KOPT-K1 (cell line): ENCODE measurements around the gene FOXP1.

Experiments
- H3K27ac ChIP-seq: fragments of 200-600 bp; sonication (generic); 2 replicates; pipeline ENCODE4 v1.5.1; 2016; ENCODE audit warnings: antibody characterized with exemption, mild to moderate bottlenecking, low read depth, low read length; ENCODE audit not compliant: poor library complexity, severe bottlenecking
- H3K36me3 ChIP-seq: fragments of 200-600 bp; sonication (generic); 2 replicates; pipeline ENCODE4 v1.5.1; 2017; ENCODE audit warnings: antibody characterized with exemption, mild to moderate bottlenecking, low read length, moderate library complexity; ENCODE audit not compliant: insufficient read depth
- H3K9me3 ChIP-seq: fragments of 200-600 bp; sonication (generic); 2 replicates; pipeline ENCODE4 v1.5.1; 2017; ENCODE audit warnings: antibody characterized with exemption, low read length, mild to moderate bottlenecking; ENCODE audit not compliant: insufficient read depth, poor library complexity, severe bottlenecking

The FOXP1 gene

DNA sequence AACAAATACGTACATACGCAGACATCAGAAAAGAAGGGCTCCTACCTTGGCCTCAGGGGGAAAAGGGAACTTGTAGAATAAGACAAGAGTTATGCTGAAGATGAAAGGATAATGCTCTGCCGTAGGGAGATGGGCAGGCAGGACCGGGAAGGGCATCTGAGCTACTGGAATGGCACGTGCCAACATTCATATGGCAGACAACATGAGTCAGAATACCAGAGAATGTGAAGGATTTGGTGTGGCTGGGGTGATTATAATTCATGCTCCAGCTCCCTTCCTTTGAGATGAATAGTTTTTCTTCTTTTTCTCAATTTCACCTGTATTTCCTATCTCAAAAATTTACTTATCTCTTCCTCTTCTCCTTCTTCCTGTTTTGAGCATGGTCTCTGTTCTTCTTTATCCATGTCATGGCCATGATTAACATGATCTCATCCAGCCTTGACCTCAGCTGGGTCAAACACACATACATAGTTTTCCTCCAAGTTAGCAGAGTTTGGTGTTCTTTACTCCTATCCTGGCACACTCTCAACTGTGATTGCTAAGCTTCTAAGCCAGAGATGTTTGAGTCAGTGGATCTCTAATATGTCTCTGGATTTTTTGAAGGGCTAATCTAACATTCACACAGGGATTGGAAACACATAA is 507.0 kb downstream of the FOXP1 start:
- H3K27ac ChIP-seq = no peak overlapping the region
- no peaks in the 10 kb centered on the region for H3K36me3 ChIP-seq
- H3K9me3 ChIP-seq = no peaks in the 10 kb centered on the region

DNA sequence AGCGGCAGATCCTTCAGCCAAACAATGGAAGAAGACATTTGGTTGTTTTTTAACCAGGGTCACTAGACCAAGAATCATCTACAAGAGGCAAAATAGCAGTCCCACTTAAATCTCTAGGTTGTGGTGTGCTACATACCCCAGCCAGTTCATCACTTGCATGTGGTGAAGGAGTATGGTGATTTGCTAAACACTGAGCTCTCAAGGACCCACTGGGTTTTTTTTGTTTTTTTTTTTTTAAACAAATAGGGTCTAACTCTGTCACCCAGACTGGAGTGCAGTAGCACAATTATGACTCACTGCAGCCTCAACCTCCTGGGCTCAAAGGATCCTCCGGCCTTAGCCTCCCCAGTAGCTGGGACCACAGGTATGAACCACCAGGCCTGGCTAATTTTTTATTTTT is 508.0 kb downstream of the FOXP1 start:
- no peaks in the 10 kb centered on the region for H3K9me3 ChIP-seq
- no peaks in the 10 kb centered on the region for H3K36me3 ChIP-seq
- no peak overlapping the region for H3K27ac ChIP-seq

DNA sequence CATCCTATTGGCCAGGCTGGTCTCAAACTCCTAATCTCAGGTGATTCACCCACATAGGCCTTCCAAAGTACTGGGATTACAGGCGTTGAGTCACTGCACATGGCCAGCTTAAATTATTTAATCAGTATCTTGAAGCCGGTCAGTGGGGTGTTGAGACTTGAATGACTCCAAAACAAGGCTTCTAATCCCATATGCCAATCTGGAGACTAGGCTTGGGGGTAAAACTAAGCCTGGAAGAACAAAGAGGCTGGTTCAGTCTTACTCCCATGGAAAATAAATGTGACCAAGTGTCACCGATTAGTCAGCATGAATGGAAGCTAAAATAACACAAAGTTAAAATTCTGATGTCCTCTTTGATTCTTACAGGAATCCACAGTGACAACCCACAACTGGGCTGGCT is 509.1 kb downstream of the FOXP1 start:
- H3K36me3 ChIP-seq = no peaks in the 10 kb centered on the region
- H3K27ac ChIP-seq = no peak overlapping the region
- H3K9me3 ChIP-seq = no peaks in the 10 kb centered on the region

DNA sequence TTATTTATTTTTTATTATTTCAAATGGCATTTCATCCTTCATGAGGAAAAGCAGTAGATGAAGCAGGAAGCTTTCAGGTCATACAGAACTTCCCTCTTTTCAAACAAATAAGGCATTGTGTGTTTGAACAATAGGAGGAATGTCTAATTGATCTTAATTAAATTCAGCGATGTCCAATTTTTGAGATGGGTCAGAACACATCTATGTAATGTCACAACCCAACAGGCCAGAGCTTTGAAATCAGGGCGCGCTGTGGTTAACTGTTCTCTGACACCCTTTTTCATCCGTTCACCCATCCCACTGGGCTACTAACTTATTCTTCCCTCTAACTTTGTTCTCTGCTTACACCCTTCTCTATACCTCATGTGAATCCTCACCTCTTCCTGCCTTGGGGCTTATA is 510.5 kb downstream of the FOXP1 start:
- Histone ChIP-seq H3K9me3 (no peaks in the 10 kb centered on the region), H3K27ac (no peak overlapping the region), H3K36me3 (no peaks in the 10 kb centered on the region)

DNA sequence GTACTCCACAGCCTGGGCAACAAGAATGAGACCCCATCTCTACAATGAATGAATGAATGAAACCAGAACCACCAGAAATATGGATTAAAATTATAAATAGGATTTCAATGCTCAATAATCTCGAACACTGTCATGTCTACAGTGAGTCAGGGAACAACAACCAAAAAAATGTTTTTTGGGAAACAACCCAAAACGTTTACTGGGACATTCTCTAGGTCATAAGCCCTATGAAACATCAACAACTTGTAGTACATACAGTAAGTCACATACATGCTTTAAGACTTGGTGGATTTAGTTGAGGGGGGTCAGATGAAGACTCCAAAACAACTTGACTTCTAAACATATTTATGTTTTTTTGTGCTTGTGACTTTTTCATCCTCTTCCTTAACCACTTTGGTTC is 511.2 kb downstream of the FOXP1 start:
- Histone ChIP-seq H3K36me3 (no peaks in the 10 kb centered on the region), H3K9me3 (no peaks in the 10 kb centered on the region), H3K27ac (no peak overlapping the region)

DNA sequence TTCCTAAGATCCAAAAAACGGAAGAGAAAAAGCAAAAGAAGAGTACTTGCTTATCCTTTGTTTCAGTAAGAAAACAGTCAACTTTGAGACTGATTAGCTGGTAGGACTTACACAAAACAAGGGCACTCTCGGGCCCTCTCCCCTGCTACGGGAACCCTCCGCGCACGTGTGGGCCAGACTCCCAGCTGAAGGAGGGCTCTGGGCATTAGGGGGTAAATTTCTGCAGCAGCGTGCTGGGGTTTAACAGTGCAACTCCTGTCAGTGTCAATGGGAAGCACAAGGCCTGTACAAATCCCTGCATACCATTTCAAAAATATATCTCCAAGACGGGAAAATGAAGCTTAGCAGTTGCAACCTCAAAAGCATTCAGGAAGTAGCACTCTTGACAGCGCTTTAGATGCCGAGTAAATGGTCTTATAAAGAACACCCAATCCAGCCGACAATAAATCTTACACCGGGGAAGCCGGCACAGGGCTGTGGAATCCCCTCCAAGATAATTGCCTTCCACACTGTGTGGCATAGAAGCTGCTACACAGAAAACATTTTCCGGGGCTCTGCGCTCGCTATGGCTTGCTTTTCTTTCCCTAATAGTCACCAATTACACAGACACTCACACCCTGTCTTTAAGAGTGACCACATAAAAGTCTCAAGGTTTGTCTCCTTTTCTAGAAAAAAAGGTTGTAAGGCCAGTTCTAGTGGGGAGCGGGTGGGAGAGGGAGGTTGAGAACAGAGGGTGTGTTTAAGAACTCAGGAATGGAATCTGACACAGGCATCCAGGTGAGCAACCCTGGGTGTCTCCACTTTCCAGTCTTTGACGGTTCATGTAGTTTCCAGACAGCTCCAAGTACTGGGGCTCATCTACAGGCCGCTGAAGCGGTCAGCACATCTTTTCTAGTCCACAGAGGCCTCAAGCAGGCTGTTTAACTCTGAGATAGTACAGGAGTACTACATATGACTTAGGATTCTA is 512.7 kb downstream of the FOXP1 start:
- Histone ChIP-seq H3K27ac (no peak overlapping the region), H3K36me3 (no peaks in the 10 kb centered on the region), H3K9me3 (no peaks in the 10 kb centered on the region)

DNA sequence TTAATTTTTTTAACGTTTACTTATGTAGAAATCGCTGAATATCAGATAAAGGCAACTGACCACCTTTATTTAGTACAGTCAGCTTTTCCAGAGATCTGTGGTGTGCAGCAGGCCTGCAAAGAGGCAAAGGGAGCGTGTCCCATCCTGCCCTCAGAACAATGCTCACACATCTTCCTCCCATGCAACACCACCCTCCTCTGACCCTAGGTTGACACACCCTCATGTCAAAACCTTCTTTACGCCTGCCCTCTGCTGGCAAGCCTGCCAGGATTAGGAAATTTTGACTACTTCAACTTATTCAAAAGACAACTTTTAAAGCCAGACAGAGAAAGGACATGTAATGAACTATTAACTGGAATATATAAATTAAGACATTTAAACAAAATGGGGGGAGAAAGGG is 513.7 kb downstream of the FOXP1 start:
- Histone ChIP-seq H3K9me3 (no peaks in the 10 kb centered on the region), H3K27ac (no peak overlapping the region)

DNA sequence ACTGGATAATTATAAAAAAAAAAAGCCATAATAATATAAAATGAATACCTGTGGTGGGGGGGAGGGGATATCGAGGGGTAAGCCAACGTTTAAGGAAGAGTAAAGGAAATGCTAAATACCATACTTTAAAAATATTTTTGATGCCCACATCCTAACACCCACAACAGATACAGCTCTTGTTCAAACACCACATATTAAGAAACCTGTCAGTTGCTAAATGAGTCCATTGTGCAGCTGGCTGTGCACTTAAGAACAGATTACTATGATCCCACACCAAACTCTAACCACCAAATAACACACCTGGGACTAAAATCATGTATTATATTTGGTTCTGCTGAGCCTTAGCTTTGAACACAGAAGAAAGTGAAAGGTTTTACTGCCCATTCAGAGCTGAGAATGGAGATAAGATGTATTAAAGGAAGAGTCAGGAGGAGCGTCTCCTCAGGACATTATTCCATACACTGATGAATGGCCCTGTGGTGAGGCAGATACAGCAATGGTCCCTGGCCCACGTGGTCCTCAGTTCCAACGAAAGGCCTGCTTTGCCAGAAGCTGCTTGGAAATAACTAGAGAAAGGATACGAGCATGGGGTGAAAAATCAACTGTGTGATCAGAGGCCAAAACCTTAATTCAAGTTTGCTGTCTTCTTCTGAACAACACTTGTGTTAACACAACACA is 515.4 kb downstream of the FOXP1 start:
- no peaks in the 10 kb centered on the region for H3K36me3 ChIP-seq
- H3K9me3 ChIP-seq = no peaks in the 10 kb centered on the region
- H3K27ac ChIP-seq = no peak overlapping the region

More for the DNA sequence above, 513.7 kb downstream of the FOXP1 start:
- no peaks in the 10 kb centered on the region for H3K36me3 ChIP-seq

DNA sequence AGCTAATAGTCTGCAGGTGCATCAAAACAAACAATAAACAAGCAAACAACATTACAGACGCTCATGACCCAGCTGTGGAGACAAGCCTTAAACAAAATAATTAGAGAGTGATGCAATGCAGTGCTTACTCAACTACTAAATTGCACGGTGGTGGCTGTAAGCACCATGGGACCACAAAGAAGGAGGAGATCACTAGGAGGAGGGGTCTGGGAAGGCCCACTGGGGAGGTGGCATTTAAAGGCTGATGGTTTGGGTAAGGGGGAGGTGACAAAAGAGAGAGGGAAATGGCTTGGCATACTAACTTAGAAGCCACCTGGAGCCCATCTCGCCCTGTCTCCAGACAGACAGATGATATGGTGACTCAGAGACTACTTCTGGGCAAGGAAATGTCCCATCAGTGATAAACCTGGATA is 516.7 kb downstream of the FOXP1 start:
- Histone ChIP-seq H3K9me3 (no peaks in the 10 kb centered on the region), H3K36me3 (no peaks in the 10 kb centered on the region), H3K27ac (no peak overlapping the region)

DNA sequence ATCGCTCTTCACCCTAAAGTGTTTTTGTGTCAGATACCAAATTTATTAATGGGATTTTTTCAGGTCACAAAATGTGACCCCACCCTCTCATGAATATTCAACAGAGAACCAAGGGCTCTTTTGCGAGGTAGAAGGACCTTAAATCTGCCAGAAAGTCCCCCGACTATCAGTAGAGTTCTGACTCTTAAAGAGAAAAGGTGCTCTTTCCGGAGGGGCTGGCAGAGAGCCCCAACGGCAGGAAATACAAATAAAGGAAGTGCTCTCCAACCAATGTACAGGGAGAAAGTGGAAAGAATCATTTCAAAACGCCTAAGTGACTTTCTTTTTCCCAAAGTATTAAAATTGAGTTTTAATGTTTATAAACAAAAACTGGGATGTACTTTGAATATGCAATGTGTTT is 517.2 kb downstream of the FOXP1 start:
- no peaks in the 10 kb centered on the region for H3K36me3 ChIP-seq
- no peaks in the 10 kb centered on the region for H3K9me3 ChIP-seq
- H3K27ac ChIP-seq = no peak overlapping the region

DNA sequence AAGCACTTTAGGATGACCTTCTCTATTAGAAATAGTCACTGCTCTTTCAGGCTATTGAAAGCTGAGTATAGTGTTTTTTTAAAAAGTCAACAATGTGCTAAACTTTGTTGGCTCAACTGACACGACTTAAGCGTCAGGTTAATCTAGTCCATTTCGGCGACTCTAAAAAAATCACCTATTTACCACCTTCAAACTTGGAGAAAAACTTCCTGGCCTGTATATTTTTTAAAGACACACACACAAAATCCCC is 517.8 kb downstream of the FOXP1 start:
- Histone ChIP-seq H3K9me3 (no peaks in the 10 kb centered on the region), H3K36me3 (no peaks in the 10 kb centered on the region), H3K27ac (no peak overlapping the region)

DNA sequence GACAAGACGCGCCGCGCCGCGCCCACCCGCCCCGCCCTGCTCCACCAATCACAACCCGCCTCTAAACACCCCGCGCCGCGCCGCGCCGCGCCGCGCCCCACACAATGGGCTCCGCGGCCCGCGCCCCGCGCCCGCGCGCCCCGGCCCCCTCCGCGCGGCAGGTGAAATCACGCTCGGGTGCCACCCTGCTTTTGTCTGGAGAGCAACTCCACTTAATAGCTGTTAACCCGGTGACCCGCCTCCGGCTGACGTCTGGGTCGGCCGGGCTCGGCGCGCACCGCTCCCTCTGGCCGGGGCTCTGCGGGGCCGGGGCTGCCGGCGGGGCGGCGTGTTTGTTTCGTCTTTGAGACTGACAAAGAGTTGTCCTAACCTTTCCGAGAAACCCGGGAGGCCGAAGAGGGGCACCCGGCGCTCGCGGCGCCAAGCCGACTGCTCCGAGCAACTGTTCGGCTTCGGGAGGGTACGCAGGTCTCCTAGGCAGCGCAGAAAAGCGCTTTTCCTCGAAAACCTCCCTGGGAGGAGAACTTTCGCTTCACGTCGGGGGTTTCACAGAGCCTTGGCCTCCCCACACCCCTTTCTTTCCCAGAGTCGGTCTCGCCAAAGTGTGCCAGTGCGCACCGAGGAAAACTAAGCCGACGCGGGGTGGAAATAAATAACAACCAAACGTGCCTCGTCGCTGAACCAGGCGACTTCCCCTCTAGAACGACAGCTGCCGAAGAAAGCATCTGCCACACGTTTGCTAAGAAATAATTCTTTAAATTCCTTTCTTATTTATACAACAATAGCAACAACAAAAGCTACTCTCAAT is 518.4 kb downstream of the FOXP1 start:
- Histone ChIP-seq H3K27ac (peak overlapping the region; percentile 39), H3K36me3 (no peaks in the 10 kb centered on the region), H3K9me3 (no peaks in the 10 kb centered on the region)

DNA sequence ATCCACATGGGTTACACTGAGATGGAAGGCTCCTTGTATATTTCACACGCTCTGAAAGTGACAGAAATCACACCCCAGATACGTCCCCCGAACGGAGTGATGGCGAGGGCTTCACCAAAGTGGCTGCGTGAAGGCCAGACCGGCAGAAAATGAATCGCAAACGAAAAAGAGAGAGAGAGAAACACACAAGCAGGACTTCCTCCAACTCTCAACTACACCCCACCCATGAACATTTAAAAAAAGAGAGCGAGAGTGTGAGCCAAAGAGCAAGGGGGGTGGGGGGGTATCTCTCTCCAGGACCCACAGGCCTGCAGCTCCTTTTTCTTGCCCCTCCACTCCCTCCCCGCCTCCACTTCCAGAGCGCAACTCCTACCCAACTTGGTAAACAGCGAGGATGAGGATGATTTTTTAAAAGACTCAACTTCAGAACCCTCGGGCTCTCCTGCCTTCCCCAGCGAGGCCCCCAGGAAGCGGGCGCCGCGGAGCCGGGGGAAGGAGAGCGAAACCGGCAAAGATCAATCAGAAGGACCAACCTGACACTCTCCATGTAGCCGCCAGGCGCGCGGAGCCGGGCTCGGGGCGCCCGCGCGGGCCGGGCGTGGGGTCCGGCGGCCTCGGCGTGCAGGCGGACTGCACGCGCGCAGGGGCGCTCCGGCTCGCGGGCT is 519.1 kb downstream of the FOXP1 start:
- H3K36me3 ChIP-seq = no peaks in the 10 kb centered on the region
- peak overlapping the region; percentile 33 for H3K27ac ChIP-seq
- H3K9me3 ChIP-seq = no peaks in the 10 kb centered on the region

DNA sequence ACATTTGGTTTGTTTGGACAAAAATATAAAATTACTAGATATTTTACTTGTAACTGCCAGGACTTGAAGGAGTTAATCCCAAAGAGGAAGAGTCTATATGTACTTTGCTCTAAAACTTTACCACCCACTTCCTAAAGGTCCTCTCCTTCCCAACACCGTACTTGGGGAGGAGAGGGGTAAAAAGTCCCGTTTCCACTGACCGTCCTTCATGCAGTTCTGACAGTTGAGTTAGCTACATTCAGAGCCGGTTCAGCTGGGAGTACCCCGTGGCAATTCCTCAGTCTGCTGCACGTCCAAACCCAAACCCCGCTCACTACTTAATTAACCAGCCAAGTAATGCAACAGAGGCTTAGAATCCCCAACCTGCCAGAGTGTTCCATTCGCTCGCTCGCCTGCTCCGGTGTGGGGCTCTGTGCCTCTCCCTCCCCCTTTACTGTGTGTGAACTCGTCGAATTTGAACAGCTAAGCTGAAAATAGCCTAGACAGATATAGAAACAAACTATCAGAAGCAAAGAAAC is 519.7 kb downstream of the FOXP1 start:
- no peaks in the 10 kb centered on the region for H3K36me3 ChIP-seq
- no peaks in the 10 kb centered on the region for H3K9me3 ChIP-seq
- H3K27ac ChIP-seq = peak overlapping the region; percentile 33
